Body of pancreas (tissue), 4 donors: ENCODE results near the gene VAV2. TPM values are rescaled to one million over a fixed set of nuclear protein-coding genes. Genes with fewer than 3 reads are reported as not detected.

Experiments
- ATAC-seq: fragments of 150-250 bp; one replicate; pipeline ENCODE4 v1.9.1; 2016
- DNase-seq, 4 donors: peaks; one replicate each; pipeline ENCODE4 v3.0.0-alpha.2; 2019
- H3K27ac ChIP-seq, 4 donors: fragments of 200-600 bp; sonication (generic); 1 replicate in 3 of 4; 2 replicates in 1 of 4; pipeline versions ENCODE4 v1.5.1 to v1.6.1; 2016 to 2019; ENCODE audit warnings: mild to moderate bottlenecking in 1 of 4, mixed read lengths in 1 of 4, moderate library complexity in 1 of 4
- H3K27me3 ChIP-seq, 2 donors: fragments of 200-600 bp; sonication (generic); one replicate each; pipeline ENCODE4 v1.6.0; 2016; ENCODE audit warnings: mild to moderate bottlenecking in 1 of 2
- H3K36me3 ChIP-seq, 2 donors: fragments of 200-600 bp; sonication (generic); replicated peaks in 1 of 2; 2 replicates each; pipeline ENCODE4 v1.5.1; 2016; ENCODE audit warnings: low read depth in 2 of 2; ENCODE audit not compliant: insufficient read depth in 1 of 2
- H3K4me1 ChIP-seq: fragments of 200-600 bp; sonication (generic); one replicate; pipeline ENCODE4 v1.6.0; 2016
- H3K4me3 ChIP-seq, 2 donors: fragments of 200-600 bp; sonication (generic); 1 replicate in 1 of 2; 2 replicates in 1 of 2; pipeline ENCODE4 v1.5.1; 2016 to 2019
- H3K9me3 ChIP-seq, 3 donors: fragments of 200-600 bp; sonication (generic); 1 replicate in 2 of 3; 2 replicates in 1 of 3; pipeline ENCODE4 v1.5.1; 2016
- CTCF ChIP-seq, 7 experiments: fragments of 450-650 bp in 4 of 7; fragments of 200-600 bp in 3 of 7; sonication (generic) in 3 of 7; IDR thresholded peaks; one replicate each; pipeline ENCODE4 v1.5.1; 2016 to 2019; ENCODE audit warnings: antibody characterized with exemption in 7 of 7
- POLR2A ChIP-seq, 3 donors: fragments of 450-650 bp; IDR thresholded peaks; one replicate each; pipeline ENCODE4 v1.6.1; 2016; ENCODE audit warnings: antibody characterized with exemption in 3 of 3, mild to moderate bottlenecking in 2 of 3
- WGBS, 2 donors: methylation state at CpG; one replicate each; pipeline ENCODE4 v1.1.5; 2017; 5-methylcytosine and 5-hydroxymethylcytosine counted together
- intact Hi-C: fragments of 100-400 bp; cut with DNase I; formaldehyde crosslinking; loops from one replicate; pipeline ENCODE4 v1.15.1; 2023
- total RNA-seq, 2 donors: library from RNA; depleted of rRNA; stranded (reverse); fragments of >200 nt; gene quantifications; one replicate each; pipeline ENCODE4 v1.1.0, GENCODE V29; 2016

The VAV2 gene
- total RNA-seq, 2 donors from 2014 or later, result 31.6 to 32.3 TPM

GRCh38 chr9:133794016-133794760, 197.9 kb downstream of the VAV2 start:
- no peak overlapping the region for H3K4me3 ChIP-seq
- no peak for ATAC-seq
- peaks cover 9% of the 10 kb centered on the region for H3K4me1 ChIP-seq
- H3K27me3 ChIP-seq, result no peaks in the 10 kb centered on the region
- H3K36me3 ChIP-seq, result peaks cover 0 to 23% of the 10 kb centered on the region in 2 donors
- peak overlapping the region in 1 of 4 donors; percentile 34 for H3K27ac ChIP-seq
- H3K9me3 ChIP-seq, result no peaks in the 10 kb centered on the region
- TF ChIP-seq CTCF (IDR thresholded peaks at IDR 0.05), result no peak
- no peak for TF ChIP-seq POLR2A (IDR thresholded peaks at IDR 0.05)
- 88 to 92% methylated on average over 10 to 27 of the region's 27 CpGs for WGBS, 2 donors
- DNase-seq, result no peak
- intact Hi-C loops, result loop anchor here (5.0 kb wide), 1 partner anchor 203 kb away; no protein-coding TSS in a partner anchor

DNA sequence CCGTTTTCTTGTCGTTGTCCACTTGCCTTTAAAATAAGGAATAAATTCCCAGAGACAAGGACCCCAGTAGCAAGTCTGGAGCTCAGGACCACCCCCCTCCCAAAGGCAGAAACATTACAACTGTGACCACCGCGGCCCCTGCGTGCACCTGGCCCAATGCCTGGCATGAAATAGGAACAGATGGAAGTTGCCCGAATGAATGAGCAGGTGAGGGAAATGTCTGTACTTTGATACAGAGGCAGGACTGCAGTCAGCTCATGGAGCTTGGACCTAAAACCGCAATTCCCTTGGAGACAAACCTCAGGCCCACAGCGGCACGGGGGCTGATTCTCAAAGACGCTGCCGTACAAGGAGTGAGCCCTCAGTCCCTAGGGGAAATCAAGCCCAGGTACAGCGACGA, 198.7 kb downstream of the VAV2 start:
- H3K36me3 ChIP-seq, result peaks cover 0 to 18% of the 10 kb centered on the region in 2 donors
- peak overlapping the region in 2 of 4 donors; percentile 25 to 34 for H3K27ac ChIP-seq
- DNase-seq (no peak), ATAC-seq (no peak)
- H3K9me3 ChIP-seq, result no peaks in the 10 kb centered on the region
- WGBS, 2 donors, result 58 to 82% methylated on average over 13 of the region's 13 CpGs
- H3K27me3 ChIP-seq, result no peaks in the 10 kb centered on the region
- TF ChIP-seq CTCF (IDR thresholded peaks at IDR 0.05) (no peak), POLR2A (IDR thresholded peaks at IDR 0.05) (no peak)
- intact Hi-C loops, result loop anchor here (5.0 kb wide), 1 partner anchor 204 kb away; no protein-coding TSS in a partner anchor
- peaks cover 9% of the 10 kb centered on the region for H3K4me1 ChIP-seq
- H3K4me3 ChIP-seq, result no peak overlapping the region

GRCh38 chr9:133792721-133793470, 199.2 kb downstream of the VAV2 start:
- intact Hi-C loops, result loop anchor here (5.0 kb wide), 1 partner anchor 204 kb away; no protein-coding TSS in a partner anchor
- Histone ChIP-seq H3K4me3 (no peak overlapping the region), H3K9me3 (no peaks in the 10 kb centered on the region), H3K27ac (peak overlapping the region in 2 of 4 donors; percentile 25 to 34), H3K4me1 (peaks cover 9% of the 10 kb centered on the region), H3K36me3 (peaks cover 0 to 19% of the 10 kb centered on the region in 2 donors), H3K27me3 (no peaks in the 10 kb centered on the region)
- 31 to 68% methylated on average over 8 to 22 of the region's 22 CpGs for WGBS, 2 donors
- TF ChIP-seq POLR2A (IDR thresholded peaks at IDR 0.05) (no peak), CTCF (IDR thresholded peaks at IDR 0.05) (peak; percentile 79 to 92 (median 81))
- ATAC-seq (peak; percentile 78), DNase-seq (peak; percentile 69 to 80 (median 74))

GRCh38 chr9:133791735-133792649, 200.1 kb downstream of the VAV2 start:
- no peak overlapping the region for H3K4me3 ChIP-seq
- H3K4me1 ChIP-seq, result peaks cover 9% of the 10 kb centered on the region
- H3K36me3 ChIP-seq, result peaks cover 0 to 19% of the 10 kb centered on the region in 2 donors
- intact Hi-C loops, result loop anchor here (5.0 kb wide), 1 partner anchor 205 kb away; no protein-coding TSS in a partner anchor
- ATAC-seq (no peak), DNase-seq (no peak)
- no peak overlapping the region for H3K27ac ChIP-seq
- H3K27me3 ChIP-seq, result no peaks in the 10 kb centered on the region
- H3K9me3 ChIP-seq, result no peaks in the 10 kb centered on the region
- no peak for TF ChIP-seq CTCF (IDR thresholded peaks at IDR 0.05)
- no peak for TF ChIP-seq POLR2A (IDR thresholded peaks at IDR 0.05)
- WGBS, 2 donors, result 83 to 91% methylated on average over 18 of the region's 18 CpGs
